M059J (cell line): Measurements from ENCODE around the gene ARHGAP42. TPM values are rescaled to one million over a fixed set of nuclear protein-coding genes. Genes with fewer than 3 reads are reported as not detected.

Experiments used
- DNase-seq: peaks from one replicate; pipeline ENCODE4 v3.0.0-alpha.2; 2012; ENCODE audit warnings: low read depth
- total RNA-seq: library from RNA; depleted of rRNA; stranded (reverse); fragments of >200 nt; shearing (Covaris generic); gene quantifications from 2 replicates; pipeline ENCODE4 v1.2.3, GENCODE V29; 2014

The ARHGAP42 gene
- total RNA-seq, 1 experiment from 2014 or later: 5.9 TPM

DNA sequence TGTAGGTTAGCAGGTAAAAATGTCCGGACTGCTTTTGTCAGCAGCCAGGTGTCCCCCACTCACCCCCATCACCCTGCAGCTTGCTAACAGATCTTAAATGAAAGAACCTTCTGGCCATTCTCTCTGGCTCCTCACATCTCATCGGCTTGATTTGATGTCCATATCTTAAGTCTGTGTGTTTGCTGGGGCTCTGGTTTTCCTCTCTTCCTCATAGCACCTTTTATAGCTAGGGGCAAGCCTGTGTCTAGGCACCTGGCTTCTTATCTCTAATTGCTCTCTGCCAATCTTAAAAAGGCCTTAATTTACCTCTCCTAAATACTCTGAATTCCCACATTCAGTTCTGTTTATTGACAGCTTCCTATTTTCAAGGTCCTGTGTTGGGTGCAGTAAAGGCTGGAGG is 72.0 kb downstream of the ARHGAP42 start:
- no peak for DNase-seq

DNA sequence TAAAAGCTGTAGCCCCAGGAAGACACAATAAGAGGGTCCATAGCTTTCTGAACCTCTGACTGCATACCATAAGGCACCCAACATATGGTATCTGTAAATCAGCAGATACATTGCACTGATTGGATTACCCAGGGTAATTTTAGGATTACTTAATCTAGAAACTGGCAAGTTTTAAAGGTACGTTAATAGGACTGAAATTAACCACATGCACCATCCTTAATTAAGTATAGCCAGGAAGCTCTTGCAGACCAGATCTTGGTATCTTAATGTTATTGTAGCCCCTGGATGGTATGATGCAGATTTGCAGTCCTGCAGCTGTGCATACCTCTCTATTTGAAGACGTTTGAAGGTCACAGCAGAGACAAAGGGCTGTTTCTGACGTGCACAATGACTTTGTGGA is 72.8 kb downstream of the ARHGAP42 start:
- no peak for DNase-seq

DNA sequence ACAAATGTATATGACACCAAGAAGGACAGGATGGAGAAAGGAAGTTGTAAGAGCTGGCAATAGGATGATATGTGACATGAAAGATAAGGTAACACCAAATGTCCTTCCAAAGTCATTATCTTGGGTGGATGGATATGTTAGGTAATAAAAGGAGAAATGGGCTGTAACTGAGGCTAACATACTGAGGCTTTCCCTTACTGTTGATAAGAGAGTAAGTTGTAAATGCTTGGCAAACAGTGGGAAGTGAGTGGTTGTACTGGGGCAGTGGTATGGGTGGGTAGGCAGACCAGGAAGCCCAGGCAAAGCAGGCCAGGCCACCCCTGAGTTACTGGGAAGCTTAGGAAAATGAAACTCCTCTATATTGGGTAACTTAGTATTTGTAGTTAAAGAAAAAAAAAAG is 73.7 kb downstream of the ARHGAP42 start:
- no peak for DNase-seq

DNA sequence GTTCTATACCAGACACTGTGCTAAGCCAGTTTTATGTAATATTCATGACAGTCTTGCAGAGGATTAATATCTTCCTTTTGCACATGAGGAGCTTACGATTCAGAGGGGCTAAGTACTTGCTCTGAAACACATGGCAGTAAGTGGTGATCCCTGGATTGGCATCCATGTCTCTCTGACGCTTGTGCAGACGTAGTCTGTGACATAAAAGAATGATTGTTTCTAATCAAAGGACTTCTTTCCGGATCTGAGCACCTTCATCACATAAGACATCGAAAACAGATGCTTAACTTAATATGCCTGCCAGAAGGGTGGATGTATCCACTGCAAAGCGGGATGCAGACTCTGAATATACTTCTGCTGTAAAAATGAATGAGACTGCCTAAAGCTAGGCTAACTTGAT is 74.8 kb downstream of the ARHGAP42 start:
- DNase-seq: no peak

DNA sequence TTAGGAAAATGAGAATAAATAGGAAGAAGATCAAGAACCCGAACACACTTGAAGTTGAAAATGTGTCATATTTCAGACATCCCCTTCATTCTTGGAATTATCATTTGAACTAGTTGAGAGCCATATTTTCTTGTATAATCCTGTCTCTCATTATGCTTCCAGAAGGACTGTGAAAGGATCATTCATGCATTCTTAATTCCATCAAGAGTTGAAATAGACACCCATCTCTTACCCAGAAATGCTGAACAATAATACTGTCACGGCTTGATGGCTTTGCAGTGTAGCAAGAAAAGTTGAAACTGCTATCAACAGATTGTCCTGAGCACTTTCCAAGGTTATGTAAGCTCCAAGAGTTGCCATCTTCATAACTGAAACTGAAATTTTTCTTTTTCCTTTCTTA is 79.7 kb downstream of the ARHGAP42 start:
- DNase-seq: no peak

DNA sequence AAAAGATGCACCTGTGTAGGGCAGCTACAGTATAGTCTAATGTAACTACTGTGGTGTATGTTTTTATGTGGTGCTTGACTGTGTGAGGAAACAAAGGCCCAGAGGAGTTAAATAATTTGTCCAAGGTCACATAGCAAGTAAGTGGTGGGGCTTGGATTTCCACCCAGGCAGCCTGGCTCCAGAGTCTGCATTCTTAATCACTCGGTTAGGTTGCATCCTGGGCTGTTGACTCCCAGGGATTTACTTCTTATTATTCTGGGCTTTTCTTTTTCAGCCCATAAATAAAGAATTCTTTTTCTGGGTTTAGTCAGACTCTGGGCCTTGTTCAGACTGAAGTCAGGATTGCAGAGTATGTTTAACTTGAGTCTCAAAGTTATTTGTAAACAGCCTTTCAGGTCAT is 82.1 kb downstream of the ARHGAP42 start:
- no peak for DNase-seq

DNA sequence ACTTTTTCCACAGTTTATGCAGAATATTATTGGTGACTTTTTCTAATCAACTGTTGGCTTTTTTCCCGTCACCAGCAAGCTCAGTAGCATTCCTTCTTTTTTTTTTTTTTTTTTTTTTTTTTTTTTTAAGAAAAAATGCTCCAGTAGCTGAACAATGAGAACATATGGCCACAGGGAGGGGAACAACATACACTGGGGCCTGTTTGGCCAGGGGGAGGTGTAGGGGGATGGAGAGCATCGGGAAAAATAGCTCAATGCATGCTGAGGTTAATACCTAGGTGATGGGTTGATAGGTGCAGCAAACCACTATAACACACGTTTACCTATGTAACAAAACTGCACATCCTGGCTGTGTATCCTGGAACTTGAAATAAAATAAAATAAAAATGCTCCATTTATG is 82.5 kb downstream of the ARHGAP42 start:
- DNase-seq: no peak

DNA sequence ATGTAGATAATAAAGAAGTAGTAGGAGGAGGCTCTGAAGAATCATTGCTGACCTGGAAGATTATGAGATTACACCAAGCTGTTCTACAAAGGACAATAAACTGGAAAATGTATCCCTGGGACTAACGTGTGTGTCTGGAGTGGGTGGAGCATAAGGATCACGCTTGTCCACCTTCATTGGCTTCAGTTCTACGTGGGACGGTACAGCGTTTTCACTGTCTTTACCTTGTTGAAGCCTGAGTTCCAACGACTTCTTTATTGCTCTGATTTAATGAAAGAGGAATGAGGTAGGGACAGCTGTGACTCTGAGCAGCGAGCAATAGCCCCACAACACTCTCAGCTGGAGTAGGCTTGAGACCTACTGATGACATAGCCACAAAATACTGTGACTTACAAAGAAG is 87.0 kb downstream of the ARHGAP42 start:
- DNase-seq: no peak

DNA sequence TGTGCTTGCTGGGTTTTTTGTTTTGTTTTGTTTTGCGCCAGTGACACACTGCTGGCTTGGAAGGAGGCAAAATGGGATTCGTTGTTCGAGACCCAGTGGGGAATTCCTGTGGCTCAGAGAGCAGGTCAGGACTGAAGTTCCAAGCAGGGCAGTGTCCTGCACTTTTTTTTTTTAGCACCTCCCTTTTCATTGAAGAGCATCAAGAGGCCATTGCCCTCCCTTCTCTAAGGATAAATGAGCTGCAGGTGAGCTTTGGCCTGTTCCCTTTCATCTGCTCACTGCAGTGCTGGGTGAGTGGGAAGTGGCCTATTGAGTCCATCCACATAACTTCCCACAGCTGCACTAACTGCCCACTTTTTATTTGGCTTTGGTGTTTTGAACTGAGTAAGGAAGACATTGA is 87.8 kb downstream of the ARHGAP42 start:
- peak; percentile 34 for DNase-seq

DNA sequence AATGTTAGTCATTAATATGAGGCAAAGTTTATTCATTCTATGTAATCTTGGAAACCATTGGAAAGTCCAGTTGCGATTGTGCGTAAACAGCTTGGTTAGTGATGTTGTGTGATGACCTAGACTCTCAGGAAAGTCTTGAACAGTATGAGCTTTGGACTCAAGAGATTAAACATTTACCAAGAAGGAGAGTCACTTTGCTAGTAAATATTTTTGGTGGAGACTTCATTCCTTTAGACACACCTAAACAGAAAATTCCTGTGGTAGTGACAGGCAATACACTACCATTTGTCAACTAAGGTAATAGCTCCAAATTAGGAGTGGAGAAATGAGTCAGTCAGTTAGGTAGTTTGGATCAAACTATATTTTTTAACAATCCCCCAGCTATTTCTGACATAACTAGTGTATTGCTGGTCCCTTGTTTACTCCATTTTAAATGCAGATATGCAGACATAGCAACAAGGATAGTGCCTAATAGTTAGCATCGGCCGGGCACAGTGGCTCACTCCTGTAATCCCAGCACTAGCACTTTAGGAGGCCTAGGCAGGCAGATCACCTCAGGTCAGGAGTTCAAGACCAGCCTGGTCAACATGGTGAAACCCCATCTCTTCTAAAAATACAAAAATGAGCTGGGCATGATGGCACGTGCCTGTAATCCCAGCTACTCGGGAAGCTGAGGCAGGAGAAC is 89.3 kb downstream of the ARHGAP42 start:
- peak; percentile 91 for DNase-seq

DNA sequence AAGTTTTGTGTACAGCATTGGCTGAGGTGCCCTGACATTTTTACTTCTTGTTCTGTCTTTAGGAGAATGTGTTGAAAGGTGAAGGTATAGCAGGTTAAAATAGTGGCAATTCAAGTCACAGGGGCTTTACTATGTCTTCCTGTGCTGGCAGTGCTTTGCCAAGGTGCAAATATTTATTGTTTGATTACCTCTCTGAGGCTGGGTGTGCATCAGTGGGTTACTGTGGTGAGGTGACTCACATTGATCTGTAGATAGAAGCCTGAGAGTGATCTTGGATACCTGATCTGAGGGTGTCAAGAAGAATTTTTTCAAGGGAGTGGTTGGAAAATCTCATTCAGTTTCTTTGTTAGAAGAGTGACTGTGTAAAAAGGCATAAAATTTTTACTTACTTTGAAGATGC is 90.0 kb downstream of the ARHGAP42 start:
- DNase-seq: peak; percentile 76

DNA sequence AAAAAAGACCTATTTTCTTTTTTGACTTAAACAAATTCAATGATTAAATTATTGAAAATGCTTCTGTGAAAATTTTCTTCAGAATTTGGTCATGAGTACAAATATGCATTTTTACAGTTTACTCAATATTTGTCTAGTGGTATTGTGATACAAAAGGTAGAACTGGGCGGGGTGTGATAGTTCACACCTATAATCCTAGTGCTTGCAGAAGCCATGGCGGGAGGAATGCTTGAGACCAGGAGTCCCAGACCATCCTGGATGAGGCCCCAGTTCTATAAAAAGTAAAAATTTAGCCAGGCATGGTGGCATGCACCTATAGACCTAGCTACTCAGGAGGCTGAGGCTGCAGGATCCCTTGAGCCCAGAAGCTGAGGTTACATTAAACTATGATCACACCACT is 90.6 kb downstream of the ARHGAP42 start:
- no peak for DNase-seq

DNA sequence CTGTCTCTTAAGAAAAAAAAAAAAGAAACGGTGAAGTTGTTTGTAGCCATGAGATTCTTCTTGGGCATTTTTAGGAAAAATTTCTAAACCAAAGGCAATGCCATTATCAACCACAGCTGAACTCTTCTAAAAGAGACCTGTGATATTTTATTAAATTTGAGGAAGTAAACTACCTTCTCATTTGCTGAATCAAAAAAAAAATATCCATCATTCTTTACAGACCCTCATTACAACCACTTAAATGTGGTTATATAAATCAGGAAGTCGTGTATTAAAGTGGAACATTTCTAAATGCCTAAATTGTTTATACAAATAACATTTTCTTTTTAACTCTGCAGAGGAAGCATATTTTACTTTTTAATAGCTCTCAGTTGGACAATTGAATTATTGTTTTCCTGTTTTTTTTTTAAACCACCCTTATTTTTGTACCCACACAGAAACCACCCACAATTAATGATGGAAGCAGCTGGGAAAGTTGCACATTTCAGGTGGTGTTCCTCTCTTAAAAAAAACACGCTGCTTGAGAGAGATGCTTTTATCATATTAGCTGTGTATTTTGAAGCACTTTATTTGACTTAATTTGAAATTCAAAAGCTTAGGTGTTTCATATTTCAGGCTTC is 91.2 kb downstream of the ARHGAP42 start:
- no peak for DNase-seq

DNA sequence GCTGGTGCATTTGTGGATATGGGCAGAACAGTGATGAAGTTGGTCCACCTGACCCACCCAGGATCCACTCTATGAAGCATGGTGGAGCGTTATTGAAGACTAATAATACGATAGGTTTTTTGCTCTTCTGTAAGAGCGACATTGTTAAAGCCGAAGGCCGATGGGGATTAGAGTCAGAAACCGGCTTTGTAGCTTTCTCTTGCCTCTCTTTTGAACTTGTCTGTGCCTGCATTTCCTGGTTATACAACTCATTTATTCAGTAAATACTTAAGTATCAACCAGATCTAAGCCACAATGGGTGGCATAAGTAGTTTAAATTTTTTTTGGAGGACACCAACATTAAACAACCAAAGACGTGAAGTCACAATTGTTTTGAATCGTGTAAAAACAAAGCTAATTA is 93.4 kb downstream of the ARHGAP42 start:
- DNase-seq: no peak

DNA sequence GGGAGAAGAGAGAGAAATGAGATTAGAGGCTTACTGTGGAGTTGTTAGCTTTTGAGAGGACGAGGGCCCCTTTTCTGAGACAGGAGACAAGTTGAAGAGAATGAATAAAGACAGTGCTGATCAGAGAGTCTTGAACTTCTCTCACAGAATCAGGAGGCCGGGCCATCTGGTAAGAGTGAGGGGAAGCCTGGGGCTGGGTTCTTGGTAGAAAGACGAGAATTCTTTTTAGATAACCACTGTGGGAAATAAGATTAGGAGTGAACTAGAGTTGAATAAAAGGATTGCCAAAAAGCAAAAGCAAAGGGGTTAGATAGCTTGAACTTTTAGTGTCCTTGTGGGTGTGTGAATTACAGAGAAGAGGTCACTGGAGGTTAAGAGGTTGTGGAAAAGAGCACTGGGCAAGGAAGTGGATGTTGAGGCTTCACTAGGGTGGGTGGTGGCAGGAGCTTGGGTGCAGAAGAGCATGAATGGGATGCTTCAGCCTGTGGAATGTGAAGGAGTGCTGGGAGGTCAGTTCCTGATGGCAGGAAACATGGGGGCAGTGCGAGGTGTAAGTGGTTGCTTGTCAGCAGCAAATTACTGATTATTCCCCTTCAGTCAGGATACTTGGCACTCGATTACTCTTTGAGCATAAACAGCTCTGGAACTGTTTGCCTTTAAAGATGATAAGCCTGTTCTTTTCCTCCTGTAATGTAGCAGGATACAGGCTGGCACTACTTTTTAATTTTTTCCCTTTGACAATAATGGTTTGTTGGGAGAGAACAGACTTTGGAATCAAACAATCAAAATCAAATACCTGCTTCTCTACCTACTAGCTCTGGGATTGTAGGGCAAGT is 98.3 kb downstream of the ARHGAP42 start:
- no peak for DNase-seq

DNA sequence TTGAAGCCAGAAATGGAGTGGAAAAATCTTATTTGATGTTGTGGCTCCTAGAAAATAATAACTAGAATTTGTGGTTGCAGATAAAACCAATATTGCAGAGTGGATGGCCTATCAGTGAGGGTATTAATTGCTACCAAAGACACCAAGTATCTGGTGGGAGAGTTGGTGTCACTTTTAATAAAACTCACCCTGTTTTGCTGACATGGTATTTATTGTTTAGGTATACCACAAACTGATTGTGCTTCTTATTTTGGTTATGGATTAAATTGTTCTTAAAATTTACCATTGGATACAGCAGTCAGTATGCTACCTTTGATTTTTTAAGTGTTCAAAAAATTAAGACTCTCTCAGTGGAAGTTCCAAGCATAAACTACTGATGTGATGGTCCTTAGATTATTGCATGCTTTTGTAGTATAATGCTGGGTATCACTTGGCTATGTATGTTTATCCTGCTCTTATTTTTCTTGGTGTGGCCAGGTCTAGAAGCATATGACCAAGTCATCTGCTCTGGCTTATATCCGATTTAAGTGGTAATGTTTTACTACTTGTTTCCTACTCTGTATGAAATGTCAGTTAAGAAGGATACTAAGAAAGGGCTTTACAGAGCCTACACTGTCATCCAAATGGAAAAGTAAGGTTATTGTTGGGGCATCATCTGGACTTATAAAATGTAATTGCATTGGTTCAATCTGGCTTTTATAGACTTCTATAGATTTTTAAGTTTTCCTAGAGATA is 101.6 kb downstream of the ARHGAP42 start:
- DNase-seq: no peak

DNA sequence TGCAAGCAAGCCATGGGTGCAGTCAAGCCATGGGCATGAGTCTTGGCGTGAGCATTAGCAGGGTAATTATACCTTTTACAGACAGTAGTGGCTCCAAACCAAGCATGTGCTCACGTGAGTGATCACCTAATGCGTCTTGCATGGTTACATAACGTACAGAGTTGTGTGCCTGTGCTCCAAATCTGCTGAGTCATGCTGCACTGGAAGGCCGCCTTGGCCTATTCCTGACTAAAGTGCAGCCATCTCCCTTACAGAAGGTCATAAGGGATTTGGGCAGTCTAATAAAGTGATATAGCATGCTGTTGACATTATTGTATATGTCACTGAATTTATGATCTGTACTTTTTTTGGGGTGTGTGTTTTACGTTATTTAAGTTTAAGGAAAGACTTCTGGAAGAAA is 102.4 kb downstream of the ARHGAP42 start:
- no peak for DNase-seq

DNA sequence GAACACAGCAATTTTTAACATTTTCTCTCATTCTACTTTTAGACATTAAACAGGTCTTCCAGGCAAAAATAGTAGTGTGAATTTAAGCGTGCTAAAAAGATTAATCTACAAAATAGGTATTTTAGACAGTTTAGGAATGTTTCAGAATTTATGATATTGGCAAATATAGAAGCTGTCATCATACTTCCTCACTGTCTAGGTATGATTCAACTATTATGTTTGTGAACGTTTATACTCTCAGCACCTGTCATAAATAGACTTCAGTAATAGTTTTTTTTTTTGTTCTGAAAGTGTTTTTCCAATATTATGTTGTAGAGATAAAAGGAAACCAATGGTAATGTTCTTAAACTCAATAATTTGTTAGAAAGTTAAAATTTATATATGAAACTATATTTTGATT is 103.0 kb downstream of the ARHGAP42 start:
- no peak for DNase-seq

DNA sequence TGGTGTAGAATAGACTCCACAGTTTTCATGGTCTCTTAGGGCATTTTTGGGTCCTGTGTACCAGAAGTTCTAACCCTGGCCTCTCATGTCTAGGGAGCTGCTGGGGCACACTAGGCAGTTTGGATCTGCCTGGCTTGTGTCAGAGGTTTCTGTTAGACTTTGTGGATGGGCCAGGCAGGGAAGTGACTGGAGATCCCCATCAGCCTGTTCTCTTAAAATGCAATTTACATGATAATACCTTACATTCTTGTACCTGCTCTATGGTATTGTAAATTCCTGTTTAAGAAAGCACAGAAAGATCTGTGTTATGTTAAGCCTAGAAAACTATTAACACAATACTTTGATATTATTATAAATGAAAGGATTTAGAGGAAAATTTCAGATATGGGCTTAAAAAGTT is 104.0 kb downstream of the ARHGAP42 start:
- no peak for DNase-seq

DNA sequence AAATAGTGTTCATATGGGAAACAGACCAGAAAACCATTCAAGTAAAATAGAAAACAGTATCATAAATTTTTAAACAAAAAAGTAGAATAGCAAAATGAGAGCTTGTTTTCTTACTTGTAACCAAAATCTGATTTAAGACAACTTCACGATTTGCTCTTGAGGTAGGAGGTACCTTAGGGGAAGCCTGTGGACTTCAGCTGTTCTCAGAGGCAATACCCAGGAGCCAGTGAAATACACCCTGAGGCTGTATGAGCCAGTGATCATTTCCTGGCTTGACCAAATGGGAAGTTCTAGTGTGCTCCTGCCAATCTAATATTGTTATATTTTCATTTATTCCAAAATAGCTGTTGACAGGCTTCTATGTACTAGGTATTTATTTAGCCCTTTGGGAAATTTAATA is 104.8 kb downstream of the ARHGAP42 start:
- DNase-seq: peak; percentile 78

DNA sequence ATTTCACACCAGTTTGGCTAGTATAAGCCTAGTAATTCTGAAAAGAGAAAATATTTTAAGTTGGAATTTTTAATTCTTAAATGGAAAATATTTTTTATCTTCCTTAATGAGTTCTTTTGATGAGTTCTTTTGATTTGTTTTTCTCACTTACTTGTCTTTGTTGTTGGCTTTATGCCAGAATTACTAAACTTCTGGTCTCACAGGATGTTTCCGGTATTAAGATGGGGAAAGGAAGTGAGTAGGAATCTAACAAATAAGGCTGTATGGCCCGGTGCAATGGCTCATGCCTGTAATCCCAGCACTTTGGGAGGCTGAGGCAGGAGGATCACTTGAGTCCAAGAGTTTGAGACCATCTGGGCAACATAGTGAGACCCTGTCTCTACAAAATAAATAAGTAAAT is 106.4 kb downstream of the ARHGAP42 start:
- DNase-seq: no peak

DNA sequence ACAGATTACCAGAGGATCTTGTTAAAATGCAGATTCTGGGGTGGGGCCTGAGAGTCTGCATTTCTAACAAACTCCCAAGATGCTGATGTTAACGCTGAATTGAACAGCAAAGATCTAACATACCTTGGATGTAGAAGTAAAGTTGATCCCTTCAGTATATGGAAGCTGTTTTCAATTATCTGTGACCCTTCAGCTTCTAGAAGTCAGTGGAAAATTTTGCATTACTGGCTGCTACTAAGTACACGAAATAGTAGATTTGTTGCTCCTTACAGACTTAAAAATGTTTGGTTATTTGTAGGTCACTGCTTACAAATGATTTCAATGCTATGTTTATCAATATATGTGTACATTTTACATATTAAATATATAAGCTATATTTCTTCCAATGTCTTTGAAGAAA is 107.4 kb downstream of the ARHGAP42 start:
- no peak for DNase-seq
